Measurements from ENCODE around the gene ARHGEF28. TPM values are rescaled to one million over a fixed set of nuclear protein-coding genes. Genes with fewer than 3 reads are reported as not detected.

The ARHGEF28 gene
- total RNA-seq, 4 donors from 2014 or later, result 30.9 to 54.7 (median 36.2) TPM

- no peak for DNase-seq (ENCODE audit: low spot score in 2 of 2)
- H3K4me3 ChIP-seq (ENCODE audit: low read depth, poor library complexity, severe bottlenecking), result no peak overlapping the region
- intact Hi-C loops (cut with DNase I; ENCODE audit: low total_unique reads), result no loop called here
- WGBS, 2 donors, result 46 to 57% methylated on average over 1 of the region's 1 CpG
- no peak for TF ChIP-seq POLR2A (IDR thresholded peaks at IDR 0.05)
- TF ChIP-seq CTCF (IDR thresholded peaks at IDR 0.05), result no peak
Measured at GRCh38 chr5:73943397-73943796, 317.4 kb downstream of the ARHGEF28 start.

- no peak overlapping the region for H3K4me3 ChIP-seq (ENCODE audit: low read depth, poor library complexity, severe bottlenecking)
- no peak for TF ChIP-seq CTCF (IDR thresholded peaks at IDR 0.05)
- TF ChIP-seq POLR2A (IDR thresholded peaks at IDR 0.05), result no peak
- 88 to 93% methylated on average over 1 of the region's 1 CpG for WGBS, 2 donors
- intact Hi-C loops (cut with DNase I; ENCODE audit: low total_unique reads), result no loop called here
- DNase-seq (ENCODE audit: low spot score in 2 of 2), result no peak
Measured at GRCh38 chr5:73944581-73944980, 318.6 kb downstream of the ARHGEF28 start.

GRCh38 chr5:73945505-73945904 is 319.5 kb downstream of the ARHGEF28 start:
- WGBS, 2 donors, result 93 to 96% methylated on average over 7 of the region's 7 CpGs
- TF ChIP-seq CTCF (IDR thresholded peaks at IDR 0.05) (no peak), POLR2A (IDR thresholded peaks at IDR 0.05) (no peak)
- intact Hi-C loops (cut with DNase I; ENCODE audit: low total_unique reads), result no loop called here
- DNase-seq (ENCODE audit: low spot score in 2 of 2), result no peak
- no peak overlapping the region for H3K4me3 ChIP-seq (ENCODE audit: low read depth, poor library complexity, severe bottlenecking)

- no peak overlapping the region for H3K4me3 ChIP-seq (ENCODE audit: low read depth, poor library complexity, severe bottlenecking)
- no peak for DNase-seq (ENCODE audit: low spot score in 2 of 2)
- 56 to 75% methylated on average over 5 of the region's 5 CpGs for WGBS, 2 donors
- intact Hi-C loops (cut with DNase I; ENCODE audit: low total_unique reads), result no loop called here
- TF ChIP-seq CTCF (IDR thresholded peaks at IDR 0.05), result no peak
- TF ChIP-seq POLR2A (IDR thresholded peaks at IDR 0.05), result no peak
Measured at GRCh38 chr5:73946278-73946677, 320.3 kb downstream of the ARHGEF28 start.

- DNase-seq (ENCODE audit: low spot score in 2 of 2), result no peak
- H3K4me3 ChIP-seq (ENCODE audit: low read depth, poor library complexity, severe bottlenecking), result no peak overlapping the region
- TF ChIP-seq CTCF (IDR thresholded peaks at IDR 0.05) (no peak), POLR2A (IDR thresholded peaks at IDR 0.05) (no peak)
- intact Hi-C loops (cut with DNase I; ENCODE audit: low total_unique reads), result no loop called here
- 54 to 67% methylated on average over 5 of the region's 5 CpGs for WGBS, 2 donors
Measured at GRCh38 chr5:73946919-73947602, 321.1 kb downstream of the ARHGEF28 start.
